ENCODE measurements around the gene USP10. TPM values are rescaled to one million over a fixed set of nuclear protein-coding genes. Genes with fewer than 3 reads are reported as not detected.

Gene USP10
- total RNA-seq, 1 experiment from 2014 or later: 82.0 TPM

DNA sequence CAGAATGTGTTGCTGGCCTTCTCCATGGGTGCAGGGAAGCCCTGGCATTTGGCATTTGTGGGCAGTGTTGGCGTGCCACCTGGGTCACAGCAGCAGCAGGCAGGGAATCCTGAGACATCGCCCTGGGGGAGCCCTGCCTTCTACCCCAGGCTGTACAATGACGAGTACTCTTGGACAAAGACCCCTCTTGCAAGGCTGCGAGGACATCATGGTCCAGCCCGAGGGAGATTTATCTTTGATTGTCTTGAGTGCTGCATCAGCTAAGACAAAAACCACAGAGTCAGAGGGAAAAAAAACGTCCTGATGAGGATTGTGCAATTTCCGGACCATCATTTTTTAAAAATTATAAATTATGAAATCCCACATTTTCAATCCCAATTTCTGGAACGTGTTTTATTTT lies 123.7 kb downstream of the USP10 start:
- in situ Hi-C loops (cut with HindIII; ENCODE audit: low sequenced_read_pairs): no loop called here
- DNase-seq (ENCODE audit: low spot score): no peak

DNA sequence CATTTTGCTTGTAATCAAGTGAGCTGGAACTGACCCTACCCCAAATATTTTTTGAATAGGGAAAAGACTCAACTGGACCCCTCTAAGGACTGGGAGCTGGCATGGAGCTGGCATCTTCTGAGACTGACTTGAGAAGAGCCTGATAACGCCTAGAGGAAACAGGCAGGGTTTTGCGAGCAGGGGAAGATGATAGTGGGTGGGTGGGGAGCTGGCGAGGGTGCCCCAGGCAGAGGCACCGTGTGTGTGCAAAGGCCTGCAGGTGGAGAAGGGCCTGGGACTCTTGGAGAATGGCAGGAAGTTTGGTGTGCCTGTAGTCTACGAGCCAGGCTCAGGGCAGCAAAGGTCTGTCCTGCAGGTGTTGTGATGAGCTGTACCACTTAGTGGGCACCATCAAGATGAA lies 124.1 kb downstream of the USP10 start:
- in situ Hi-C loops (cut with HindIII; ENCODE audit: low sequenced_read_pairs): no loop called here
- no peak for DNase-seq (ENCODE audit: low spot score)

DNA sequence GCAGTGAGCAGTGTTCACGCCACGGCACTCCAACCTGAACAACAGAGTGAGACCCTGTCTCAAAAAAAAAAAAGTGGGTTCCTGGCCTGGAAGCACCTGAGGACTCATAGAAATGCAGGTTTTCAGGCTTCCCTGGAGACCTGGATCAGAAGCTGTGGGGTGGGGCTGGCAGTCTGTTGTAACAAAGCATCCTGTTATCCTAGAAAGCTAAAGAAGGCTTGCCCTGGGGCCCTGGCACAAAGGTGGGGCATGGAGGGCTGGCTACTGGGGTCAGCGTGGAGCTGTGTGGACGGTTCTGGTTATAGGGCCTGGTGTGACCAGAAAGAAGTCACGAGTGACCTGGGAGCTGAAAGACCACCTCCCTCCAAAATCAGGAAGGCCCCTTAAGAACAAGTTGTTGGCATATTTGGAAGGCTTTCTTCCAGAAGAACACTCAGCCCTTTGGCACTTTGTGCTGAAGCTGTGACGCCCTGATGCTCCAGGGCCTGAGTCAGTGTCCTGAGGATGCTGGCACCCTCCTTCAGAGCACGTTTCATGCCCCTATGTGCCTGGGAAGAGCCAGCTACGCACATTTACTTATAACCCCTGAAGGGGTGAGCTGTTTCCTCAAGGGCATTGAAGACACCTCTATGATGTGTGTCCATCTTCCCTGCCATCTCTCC lies 126.2 kb downstream of the USP10 start:
- in situ Hi-C loops (cut with HindIII; ENCODE audit: low sequenced_read_pairs): no loop called here
- DNase-seq (ENCODE audit: low spot score): no peak

DNA sequence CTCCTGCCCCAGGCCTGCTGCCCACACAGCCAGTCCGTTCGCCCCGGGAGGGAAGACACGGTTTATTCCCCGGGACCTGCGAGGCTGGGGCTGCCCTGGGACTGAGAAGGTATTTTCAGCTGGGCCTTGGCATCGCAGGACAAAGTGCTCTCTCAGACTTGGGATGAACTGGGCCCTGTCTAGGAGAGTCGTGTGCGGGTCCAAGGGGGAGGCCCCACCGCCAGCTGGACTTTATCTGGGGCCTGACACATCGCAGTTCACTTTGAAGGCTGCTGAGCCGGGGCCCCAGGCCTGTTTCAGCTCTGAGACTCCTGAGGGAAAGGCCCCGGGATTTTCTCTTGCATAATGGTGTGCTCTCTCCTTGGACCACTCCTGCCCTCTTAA lies 126.8 kb downstream of the USP10 start:
- no peak for DNase-seq (ENCODE audit: low spot score)
- in situ Hi-C loops (cut with HindIII; ENCODE audit: low sequenced_read_pairs): no loop called here

DNA sequence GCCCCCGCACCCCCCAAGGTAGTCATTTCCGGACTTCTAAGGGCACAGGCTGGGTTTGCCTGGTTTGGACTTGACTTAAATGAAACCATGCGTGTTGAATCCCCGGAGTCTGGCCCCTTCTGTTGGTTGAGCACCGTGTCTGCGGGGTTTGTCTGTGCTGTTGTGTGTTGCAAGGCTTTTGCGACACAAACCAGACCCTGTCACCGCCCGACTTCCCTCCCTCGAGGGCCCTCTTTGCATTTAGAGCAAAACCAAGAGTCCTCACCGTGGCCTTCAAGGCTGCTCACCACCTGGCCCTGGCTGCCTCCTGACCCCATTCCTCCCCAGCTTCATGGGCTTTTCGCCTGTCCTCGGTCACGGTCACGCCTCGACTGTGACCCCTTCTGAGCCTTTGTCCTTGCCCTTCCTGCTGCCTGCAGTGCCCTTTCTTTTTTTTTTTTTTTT lies 127.4 kb downstream of the USP10 start:
- in situ Hi-C loops (cut with HindIII; ENCODE audit: low sequenced_read_pairs): no loop called here
- DNase-seq (ENCODE audit: low spot score): no peak

DNA sequence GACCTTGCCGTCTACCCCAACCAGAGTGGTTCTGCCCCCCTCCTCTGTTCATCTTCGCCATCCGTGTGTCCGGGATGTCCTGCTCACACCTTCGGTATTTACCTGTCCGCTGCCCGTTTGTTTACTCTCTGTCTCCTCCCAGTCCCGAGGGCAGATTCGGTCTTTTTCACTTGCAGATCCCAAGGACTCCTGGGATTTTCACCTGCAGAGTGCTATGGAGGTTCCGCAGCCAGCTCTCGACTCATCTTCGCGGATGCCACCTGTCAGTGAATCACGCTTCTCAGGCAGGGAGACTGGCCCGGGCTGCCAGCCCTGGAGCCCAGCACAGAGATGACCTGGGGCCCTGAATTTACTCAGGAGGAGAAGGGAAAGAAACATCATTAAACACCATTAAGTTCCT lies 128.1 kb downstream of the USP10 start:
- no peak for DNase-seq (ENCODE audit: low spot score)
- in situ Hi-C loops (cut with HindIII; ENCODE audit: low sequenced_read_pairs): no loop called here

DNA sequence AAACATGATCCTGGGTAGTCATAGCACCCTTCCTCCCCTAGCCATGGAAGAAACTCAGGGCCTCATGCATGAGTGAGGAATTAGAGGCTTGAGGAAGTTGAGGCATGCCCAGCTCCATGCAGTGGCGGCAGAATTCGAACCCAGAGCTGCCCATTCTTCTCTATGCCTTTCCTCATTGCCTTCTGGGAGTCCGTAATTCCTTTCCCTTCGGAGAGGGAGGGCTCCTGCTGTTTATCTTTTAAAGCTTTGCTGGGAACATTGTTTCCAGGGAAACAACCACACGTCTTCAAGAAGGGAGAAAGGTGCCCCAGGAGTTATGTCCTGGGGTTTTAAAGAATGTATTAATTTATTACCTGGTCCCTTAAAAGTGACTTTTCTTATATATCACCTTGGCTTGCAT lies 128.5 kb downstream of the USP10 start:
- no peak for DNase-seq (ENCODE audit: low spot score)
- in situ Hi-C loops (cut with HindIII; ENCODE audit: low sequenced_read_pairs): no loop called here

Other genes with a start within 250 kb of the USP10 start
- gene MEAK7, start 195.3 kb upstream of the USP10 start, total RNA-seq (2014; rRNA removed; shearing (Covaris generic)): 6.0 and 16.5 TPM in 2 replicates
- 69.0 and 79.9 TPM in 2 replicates for gene COTL1, start 81.9 kb upstream of the USP10 start, total RNA-seq (2014; rRNA removed; shearing (Covaris generic))
- 29.7 and 35.2 TPM in 2 replicates for gene KLHL36, start 51.5 kb upstream of the USP10 start, total RNA-seq (2014; rRNA removed; shearing (Covaris generic))
- gene CRISPLD2, start 120.0 kb downstream of the USP10 start, total RNA-seq (2014; rRNA removed; shearing (Covaris generic)): 0.03 TPM in 1 of 2 replicates, not detected in the other